ENCODE measurements around the gene DNMBP.

DNA sequence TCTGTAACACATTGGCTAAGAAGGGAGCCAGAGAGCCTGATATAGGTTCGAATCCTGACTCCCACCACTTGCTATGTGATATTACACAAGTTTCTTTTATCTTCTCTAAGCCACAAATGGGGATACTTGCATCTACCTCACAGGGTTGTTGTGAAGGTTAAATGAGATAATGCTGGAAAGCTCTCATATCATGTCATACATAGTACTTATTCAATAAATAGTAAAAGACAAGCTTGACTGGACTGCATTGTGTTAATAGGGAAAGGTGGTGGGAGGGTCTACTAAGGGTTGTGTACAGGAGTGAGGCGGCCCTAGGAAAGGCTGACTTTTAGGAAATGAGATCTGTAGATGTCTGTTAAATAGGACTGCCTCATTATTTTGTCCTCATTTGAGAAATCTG is 35.8 kb upstream of the DNMBP start:
- TF ChIP-seq, protein P1, sequence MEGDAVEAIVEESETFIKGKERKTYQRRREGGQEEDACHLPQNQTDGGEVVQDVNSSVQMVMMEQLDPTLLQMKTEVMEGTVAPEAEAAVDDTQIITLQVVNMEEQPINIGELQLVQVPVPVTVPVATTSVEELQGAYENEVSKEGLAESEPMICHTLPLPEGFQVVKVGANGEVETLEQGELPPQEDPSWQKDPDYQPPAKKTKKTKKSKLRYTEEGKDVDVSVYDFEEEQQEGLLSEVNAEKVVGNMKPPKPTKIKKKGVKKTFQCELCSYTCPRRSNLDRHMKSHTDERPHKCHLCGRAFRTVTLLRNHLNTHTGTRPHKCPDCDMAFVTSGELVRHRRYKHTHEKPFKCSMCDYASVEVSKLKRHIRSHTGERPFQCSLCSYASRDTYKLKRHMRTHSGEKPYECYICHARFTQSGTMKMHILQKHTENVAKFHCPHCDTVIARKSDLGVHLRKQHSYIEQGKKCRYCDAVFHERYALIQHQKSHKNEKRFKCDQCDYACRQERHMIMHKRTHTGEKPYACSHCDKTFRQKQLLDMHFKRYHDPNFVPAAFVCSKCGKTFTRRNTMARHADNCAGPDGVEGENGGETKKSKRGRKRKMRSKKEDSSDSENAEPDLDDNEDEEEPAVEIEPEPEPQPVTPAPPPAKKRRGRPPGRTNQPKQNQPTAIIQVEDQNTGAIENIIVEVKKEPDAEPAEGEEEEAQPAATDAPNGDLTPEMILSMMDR (conservative IDR thresholded peaks at IDR 0.05), result no peak
- no peak for TF ChIP-seq ZFX (IDR thresholded peaks at IDR 0.05)
